Stimulated activated CD4-positive, alpha-beta T cell treated with anti-CD3 and anti-CD28 coated beads, TNF-alpha, amount 100 ng/mL, for 4 hours (primary cell): ENCODE data around the gene AVPR2.

Source experiments
- DNase-seq, 3 experiments: peaks; one replicate each; pipeline ENCODE4 v3.0.0-alpha.2; 2020; ENCODE audit warnings: low read depth in 3 of 3

The AVPR2 gene

DNA sequence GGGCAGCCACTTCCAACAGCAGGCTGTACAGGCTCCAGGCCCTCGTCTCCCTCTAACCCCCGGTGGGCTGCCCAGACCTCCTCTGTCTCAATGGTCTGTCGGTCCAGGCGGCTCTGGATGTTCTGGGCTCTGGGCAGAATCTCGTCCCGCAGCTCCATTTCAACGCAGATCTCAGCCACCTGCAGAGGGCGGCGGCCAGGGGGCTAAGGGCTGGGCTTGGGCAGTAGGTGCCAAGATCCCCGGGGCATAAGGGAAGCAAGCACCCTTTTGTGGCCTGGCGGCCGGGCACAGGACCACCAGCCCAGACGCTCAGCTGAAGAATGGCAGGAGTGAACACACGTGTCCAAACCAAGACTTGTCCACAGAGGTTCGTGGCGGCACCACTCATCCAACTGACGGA lies 9.2 kb downstream of the AVPR2 start:
- DNase-seq, result no peak

DNA sequence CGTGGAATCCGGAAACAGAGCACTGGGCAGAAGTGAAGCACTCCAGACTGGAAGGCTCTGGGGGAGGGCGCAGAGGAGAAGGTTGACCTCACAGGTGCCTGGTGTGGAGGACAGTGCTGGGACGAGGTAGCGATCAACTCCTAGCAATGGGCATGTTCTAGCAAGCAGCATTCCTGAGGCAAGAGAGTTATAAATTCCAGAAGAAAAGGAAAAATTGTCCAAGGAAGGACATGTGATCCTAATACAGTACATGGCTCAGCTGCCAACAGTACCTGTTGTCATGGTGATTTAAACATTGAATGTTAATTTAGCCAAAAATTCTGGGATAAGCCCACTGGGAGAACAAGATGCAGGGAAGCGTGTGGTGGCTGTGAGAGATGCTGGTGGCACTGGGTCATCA lies 13.4 kb downstream of the AVPR2 start:
- DNase-seq, result no peak

DNA sequence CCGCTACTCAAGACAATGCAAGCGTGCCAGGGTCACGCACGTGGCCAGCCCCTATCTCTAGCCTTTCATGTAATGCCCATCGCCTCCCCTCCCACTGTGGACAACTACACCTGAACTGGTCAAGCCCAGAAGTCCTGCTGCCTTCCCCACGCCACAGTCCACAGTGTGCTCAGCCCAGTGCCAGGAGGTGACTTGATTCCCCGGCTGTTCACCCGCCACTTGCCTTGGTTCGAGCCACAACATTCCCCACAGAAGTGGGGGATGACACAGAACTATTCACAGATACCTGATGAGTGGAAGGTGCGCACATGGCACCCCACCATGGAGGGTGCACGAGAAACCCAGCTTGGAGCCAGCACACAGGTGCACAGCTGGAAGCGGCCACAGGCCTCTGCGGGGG lies 14.8 kb downstream of the AVPR2 start:
- DNase-seq, result no peak

DNA sequence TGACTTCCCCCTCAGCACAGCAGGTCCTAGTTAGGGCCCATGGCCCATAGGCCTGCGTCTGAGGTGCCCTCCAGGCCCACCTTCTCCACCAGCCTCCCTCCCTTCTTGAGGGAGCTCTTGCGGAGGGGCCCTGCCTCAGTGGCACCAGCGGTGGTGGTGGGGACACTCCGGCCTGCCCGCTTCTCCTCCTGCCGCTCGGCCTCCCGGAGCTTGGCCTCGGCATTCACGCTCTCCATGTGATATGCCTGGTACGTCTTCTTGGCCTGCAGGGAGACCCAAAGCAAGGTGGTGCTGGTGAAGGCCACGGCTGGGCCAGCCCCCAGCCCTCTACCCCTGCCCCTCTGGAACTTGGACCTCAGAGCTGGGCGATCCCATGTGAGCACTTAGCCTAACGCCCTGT lies 16.1 kb downstream of the AVPR2 start:
- no peak for DNase-seq

DNA sequence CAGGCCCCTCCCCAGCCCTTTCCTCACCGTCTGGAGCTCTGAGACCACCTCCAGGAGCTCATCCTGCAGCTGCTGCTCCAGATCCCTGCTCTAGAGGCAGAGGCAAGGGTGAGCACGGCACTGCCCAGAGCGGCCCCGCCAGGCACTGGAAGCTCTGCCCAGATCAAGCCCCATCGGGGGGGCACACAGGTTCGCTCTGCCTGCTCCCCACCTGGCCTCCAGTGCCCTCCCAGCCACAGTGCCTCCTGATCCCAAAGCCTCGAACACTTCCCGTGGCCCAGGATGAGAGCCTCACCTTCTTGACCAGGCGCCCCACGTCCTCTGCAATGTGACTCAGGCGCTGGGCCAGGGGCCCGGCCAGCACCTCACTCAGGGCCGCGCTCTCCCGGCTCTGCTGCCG lies 16.6 kb downstream of the AVPR2 start:
- no peak for DNase-seq

DNA sequence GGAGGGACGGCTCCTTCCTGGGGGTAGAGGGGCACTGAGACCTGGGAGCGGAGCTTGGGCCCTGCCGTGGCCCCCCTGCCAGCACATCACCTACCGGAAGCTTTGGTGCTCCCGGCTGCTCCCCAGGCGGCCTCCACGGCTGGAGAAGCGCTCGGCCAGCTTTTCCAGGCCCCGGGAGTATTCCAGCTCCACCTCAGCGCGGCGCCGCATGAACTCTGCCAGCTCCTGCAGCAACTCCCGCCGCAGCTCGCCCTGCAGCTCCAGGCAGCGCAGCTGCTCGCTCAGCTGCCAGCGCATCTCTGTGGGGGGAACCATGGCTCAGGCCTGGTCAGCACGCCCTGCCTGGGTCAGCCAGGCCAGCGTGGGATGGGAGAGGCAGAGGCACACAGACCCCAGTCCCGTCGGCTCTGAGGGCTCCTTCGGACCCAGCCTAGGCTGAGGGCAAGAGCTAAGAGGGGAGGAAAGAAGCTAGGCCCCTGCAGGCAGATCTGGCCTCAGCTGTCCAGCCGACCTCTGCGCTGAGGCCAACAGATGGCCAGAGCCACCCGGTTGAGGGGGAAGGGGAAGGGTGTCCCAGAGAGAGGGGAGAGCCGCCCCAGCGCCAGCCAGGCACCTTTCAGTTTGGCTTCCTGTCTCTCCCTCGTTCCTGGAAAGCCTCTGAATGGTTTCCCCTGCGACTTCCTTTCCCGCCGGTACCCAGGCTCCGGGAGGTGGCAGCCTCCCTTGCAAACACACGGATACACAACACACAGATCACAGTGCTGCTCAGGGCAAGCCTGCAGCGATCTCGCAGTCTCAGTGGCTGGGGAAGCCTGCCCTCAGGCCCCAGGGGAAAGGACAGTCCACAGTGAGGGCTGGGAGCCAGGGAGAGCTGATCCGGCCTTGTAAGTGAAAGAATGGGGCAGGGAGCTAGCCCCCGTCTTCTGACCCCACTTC lies 17.3 kb downstream of the AVPR2 start:
- no peak for DNase-seq

DNA sequence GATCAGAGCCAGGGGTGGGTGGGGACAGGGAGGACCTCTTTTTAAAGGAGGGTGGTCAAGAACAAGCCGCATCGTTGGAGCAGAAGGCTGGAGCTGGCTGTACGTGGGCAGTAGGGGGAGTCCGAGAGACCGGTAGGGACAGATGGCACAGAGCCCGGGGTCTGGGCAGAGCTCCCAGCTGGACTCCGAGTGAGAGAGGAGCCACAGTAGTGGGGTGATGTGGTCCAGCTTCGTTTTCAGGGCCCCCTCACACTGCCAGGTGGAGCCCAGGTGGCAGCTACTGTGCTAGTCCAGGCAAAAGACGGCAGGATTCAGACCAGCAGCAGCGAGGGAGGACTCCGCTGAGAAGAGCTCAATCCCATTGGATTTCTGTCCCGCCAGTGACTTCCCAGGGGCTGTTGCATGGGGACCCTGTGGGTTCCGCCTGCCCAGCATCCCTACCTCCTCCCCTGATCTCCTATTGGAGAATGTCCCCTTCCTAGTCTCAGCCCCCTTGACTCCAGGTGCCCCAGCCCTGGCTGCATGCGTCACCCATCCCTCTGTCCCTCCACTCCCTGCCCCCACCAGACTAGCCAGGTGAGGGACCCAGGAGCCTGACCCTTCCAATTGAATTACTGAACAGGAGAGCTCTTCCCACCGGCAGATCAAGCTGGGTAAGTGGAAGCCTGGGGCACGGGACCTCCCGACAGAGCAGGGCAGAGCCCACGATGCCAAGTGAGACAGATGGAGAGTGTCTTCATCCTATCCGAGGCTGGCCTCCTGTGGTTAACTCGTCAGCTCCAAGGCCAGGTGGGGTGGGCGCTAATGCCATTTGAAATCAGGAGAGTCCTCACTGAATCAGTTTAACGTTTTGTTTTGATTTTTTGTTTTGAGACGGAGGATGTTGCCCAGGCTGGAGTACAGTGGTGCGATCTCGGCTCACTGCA lies 18.7 kb downstream of the AVPR2 start:
- no peak for DNase-seq

DNA sequence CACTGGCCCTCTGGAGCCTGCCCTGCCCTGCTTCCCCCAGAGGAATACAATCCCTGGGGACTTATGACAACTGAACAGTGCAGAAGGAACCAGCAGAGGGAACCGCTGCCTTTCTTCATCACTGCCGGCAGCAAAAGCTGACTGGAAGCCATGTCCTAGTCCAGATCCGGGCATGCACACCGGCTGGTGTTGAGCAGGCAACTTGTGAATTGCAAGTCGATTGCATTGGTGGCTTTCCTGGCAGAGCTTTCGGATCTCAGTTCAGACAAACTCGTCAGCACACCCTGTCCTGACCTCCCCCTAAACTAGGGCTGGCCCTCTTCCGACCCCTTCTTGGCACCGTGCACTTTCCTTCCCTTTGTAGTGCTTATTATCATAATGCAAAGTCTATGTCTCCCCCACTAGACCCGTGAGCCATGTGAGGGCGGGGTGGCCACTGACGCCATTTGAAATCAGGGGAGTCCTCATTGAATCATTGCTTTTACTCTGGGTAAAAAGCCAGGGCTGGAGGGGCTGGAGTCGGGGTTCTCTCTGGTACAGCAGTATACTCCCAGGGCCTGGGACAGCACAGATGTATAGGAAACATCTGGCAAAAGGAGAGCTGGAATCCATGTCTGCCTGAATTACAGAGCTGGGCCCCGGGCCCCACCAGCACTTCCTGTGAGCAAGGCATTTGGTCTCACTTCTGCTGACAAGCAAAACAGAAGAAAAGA lies 19.8 kb downstream of the AVPR2 start:
- no peak for DNase-seq

DNA sequence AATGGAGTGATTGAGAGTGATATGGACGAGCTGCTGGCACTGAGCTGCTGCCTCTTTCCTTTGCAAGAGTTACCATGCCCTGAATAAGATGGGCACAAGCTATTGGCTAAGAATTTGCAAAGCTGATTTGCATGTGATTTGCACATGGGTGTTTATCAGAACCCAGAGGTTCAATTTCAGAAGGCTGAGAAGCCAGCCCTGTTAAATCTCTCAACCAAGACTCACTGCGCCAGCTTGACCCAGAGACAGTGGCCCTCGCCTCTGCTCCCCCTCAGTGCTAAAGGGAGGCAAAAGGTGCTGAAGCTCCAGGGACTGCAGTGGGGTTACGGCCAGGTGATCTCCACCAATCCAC lies 20.9 kb downstream of the AVPR2 start:
- DNase-seq, result no peak

DNA sequence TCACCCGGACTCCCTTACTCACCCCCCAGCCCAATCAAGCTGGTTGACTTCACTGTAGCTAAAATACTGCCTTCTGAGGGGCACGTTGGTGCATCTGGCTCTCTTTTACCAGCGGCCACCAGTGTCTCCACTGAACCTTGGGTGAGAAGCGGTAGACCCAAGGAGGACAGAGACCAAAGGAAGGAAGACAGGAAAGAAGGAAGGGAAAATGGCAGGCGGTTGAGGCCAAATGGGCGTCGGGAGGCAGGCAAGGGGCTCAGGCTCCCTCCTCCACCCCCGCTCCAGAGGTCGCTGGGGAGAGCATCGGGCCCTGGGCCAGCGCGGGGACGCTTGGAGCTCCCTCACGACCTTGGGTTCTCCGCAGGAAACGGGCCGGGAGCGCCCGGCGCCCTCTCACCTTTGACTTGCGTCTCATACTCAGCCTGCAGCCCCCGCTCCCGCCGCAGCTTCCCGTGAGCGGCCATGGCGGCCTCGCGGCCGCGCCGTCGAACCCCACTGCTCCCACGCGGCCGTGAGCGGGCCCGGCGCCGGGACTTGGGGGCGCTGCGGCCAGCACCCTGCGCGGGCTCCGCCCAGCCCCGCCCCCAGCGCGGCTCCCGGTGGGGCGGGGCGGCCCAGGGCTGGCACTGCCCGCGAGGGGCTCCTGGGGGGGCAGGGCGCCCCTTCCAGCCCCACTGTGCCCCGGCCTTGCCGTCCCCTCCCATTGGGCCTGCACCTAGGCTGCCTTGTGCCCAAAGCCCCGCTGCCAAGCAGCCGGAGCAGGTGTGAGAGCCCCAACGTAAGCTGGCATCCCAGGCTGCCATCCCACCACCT lies 21.5 kb downstream of the AVPR2 start, which contains the start of gene ARHGAP4:
TSS of gene ARHGAP4 (minus strand) at position 526 of the 813 bp plus-strand sequence. CDS start at position 464, 62 bp downstream.
- DNase-seq, result no peak

DNA sequence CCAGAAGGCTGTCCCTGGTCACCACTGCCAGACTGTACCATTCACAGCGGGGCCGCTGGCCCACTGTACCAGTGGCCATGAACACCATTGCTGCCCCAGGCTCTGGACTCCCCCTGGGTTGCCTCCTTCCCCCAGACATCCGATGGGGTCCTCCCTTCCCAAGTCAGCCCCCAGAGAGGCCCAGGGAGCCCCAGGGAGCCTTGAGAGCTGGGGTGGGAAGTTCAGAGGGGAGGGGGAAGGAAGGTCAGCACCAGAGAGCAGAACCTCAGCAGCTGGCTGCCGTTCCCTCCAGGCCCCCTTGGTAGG lies 22.0 kb downstream of the AVPR2 start:
- no peak for DNase-seq

DNA sequence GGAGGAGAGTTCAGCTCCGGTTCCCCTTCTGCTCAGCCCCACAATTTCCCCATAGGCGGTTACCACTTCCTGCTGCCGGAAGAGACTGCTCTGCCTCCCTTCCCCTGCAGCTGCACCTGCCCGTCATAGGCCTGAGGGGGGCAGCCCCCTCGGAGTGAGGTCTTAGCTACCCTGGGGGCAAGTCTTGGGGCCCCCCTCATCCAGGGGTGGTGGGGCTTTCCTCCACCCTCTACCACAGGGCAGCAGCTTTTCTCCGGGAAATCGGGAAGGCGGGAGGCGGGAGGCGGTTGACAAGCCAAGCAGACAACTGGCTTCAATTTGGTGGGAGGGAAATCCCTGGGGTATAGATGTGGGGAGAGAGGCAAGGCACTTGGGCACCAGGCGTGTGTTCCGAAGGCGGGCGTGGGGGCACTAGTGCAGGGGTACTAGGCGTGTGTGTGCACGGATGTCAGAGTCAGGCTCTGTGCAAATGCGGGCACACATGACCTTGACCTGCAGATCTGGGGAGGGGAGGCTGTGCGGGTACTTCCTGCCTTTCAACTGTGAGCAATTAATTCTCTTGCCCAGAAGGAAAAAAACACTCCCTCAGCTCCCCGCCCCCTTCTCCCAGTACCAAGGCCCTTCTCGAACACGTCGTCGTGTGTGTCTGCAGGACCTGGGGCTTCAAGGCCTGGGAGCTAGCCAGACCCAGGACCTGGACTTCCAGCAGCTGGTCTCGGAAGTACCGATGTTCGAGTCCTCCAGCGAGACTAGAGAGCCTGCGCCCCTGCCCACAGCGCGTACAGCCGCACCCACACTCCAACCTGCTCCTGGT lies 22.6 kb downstream of the AVPR2 start:
- DNase-seq, result peak in 2 of 3 experiments; percentile 40 to 50

DNA sequence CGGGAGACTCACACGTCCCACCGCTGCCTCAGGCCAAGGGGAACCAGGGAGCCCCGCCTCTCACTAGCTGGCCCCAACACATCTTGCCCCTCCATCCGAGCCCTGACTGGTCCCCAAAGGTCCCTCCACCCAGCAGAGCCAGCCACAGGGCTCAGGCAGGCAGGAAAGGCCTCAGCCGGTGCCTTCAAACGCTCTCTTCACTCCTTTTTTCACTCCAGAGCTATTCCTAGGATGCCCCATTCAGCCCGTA lies 23.1 kb downstream of the AVPR2 start:
- no peak for DNase-seq

DNA sequence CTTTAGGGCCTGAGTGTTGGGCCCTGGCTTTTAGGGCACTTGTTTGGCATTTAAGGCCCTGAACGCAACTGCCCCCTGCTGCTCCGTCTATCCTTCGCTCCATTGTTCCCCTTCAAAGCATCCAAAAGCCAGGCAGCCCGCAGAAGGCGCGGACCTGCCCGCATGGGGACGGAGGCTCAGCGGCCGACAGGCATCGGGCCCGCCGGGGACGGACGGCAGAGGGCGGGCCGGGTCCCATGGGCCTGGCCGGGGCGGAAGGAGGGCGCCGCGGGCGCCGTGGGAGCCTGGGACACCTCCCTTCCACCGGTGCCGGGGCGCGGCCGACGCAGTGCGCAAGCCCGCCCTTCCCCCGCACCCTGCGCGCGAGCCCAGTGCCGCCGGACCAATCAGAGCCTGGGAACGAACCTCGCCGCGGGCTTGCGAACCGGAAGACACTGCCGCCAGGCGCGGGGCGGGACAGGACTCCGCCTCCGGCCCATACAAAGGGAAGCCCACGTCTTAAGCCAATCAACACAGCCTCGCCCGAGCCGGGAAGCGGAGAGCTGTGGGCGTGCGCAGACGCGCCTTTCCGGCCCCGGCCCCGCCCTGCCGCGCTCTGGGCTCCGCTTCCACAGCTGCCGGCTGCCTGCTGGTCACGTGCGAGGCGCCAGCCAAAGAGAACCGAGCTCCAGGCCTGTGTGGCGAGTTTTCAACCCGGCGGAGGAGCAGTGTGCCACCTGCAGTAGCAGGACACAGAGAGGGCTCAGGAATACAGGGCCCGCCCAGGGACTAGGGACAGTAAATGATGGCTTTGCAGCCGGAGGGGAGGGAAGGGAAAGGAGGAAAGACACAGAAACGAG lies 23.7 kb downstream of the AVPR2 start:
- DNase-seq, result peak; percentile 71 to 86 (median 83)

DNA sequence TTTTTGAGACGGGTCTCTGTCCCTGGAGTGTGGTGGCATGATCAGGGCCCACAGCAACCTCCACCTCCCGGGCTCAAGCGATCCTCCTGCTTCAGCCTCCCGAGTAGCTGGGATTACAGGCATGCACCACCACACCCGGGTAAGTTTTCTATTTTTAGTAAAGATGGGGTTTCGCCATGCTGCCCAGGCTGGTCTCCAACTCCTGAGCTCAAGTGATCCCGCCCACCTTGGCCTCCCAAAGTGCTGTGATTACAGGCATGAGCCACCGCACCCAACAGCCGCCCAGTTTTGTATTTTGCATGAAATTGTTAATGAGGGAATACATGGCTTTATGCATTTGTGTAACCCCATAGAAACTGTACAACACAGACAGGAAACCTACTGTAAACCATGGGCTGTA lies 24.4 kb downstream of the AVPR2 start:
- no peak for DNase-seq

DNA sequence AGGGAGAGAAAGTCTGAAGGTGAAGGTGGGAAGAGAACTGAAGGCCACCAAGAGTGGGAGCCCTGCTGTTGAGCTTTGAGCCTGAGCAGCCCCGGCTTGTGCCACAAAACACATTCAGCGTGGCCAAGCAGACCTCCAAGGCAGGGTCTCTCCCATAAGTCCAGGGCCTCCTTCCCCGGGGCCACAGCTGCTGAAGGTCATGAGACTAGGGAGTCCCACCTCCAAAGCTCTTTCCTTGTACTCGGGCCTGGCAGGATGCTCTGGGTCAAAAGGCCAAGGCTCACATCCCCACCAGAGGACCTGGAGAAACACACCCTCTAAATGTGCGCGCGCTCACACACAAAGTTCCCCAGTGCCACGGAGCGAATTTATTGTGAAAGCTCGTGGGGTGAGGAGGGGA lies 25.1 kb downstream of the AVPR2 start:
- DNase-seq, result no peak

DNA sequence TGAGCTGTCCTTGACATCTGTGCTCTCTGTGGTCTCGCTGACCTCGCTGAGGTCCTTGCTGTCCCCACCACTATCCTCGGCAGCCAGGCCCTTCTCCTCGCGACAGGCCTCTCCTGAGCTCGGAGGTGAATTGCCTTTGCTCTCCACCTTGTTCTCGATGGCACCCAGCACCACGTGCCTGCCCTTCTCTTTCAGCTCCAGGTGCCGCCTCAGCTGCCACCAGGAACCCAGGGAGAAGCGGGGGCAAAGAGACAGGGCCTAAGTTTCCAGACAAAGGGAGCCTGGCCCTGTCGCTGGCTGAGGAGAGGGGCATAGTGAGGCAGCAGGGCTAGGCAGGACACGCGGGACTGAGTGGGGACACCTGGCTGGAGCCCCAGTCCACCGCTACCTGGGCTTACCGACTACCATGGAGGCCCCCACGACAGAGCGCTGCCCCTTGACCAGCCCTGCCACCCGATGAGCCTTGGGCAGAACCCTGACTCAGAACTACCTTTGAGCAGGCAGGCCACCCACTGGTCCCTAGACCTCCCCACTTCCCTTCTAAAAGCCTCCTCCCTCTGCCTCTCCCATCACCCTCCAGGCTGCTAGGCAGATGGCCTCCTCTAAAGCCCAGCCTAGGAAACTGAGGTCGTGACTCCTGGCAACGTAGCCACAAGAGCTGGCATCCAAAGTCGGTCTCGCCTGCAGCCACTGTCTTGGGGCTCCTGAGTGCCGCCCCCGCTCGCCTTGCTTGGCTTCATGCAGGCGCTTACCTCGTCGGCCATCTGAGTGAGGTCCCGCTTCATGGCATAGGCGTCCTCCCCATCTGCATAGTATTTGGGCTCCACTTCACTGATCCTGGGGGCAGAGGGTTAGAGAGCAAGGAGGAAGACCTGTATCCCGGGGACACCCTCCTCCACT lies 25.8 kb downstream of the AVPR2 start:
- DNase-seq, result no peak

DNA sequence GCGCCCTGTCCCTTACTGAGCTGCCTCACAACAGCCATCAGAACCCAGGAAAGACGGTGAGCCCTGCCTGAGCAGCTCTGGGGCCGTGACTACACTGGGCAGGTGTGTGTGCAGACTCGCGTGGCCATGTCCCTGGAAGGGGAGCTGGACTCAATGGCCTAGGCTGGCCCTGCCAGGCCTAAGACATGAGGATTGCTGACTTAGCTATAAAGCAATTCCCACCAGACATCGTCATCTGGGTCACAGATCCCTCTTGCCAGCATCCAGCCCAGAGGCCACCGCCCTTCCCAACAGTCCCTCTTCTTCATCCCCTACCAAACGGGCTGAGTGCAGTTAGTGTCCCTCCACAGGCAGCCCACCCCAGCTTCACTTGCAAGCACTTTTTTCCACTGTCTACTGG lies 26.7 kb downstream of the AVPR2 start:
- no peak for DNase-seq

DNA sequence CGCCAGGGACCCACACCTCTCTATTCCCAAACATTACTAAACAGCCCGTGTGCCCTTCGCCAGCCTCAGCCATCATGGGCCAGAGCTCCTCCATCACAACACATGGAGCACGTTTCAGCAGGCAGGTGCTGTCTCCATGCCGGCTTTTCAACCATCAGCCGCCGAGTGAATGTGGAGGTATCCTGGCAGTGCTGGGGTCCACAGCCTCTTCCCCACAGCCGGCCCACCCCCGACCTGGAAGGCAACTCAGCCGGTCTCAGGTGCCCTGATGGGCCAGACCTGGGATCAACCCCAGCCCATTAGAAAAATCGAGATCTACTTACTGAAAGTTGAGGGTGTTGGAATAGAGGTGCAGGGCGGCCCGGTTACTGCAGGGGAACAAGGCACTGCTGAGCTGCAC lies 27.3 kb downstream of the AVPR2 start:
- DNase-seq, result no peak
